GM21717 (cell line): ENCODE measurements around the gene CLTB.
A peak's percentile ranks its signal among the peaks of the same experiment; 100 is the strongest.
"Not testable (repeated sequence)": the region's sequence is repeated elsewhere in the genome, so short reads cannot be mapped to it uniquely, and the experiment has no call there.

Experiments
- ATAC-seq: cut with Tn5 transposase; IDR thresholded peaks from one replicate; pipeline ENCODE4 v1.9.1; 2021; ENCODE audit warnings: mild to moderate bottlenecking, moderate library complexity; ENCODE audit not compliant: unreplicated experiment

CLTB gene

DNA sequence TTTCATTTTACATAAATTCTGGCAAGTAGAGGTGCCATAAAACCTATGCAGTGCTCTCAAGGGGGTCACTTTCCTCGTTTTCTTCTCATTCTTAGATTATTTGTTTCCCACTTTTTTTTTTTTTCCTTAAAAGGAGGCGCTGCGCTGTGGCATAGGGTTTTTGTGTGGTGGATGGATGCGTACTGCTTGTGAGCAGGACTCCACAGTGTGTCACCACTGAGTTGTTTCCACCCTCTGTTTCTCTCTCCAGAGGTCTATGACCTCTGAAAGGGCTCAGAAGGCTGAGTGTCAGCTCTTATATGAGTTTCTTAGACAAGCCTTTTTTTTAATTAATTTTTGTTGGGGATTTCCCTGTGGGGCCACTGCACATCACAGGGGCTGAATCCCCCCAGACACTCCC is 13.6 kb upstream of the CLTB start:
- no peak for ATAC-seq

DNA sequence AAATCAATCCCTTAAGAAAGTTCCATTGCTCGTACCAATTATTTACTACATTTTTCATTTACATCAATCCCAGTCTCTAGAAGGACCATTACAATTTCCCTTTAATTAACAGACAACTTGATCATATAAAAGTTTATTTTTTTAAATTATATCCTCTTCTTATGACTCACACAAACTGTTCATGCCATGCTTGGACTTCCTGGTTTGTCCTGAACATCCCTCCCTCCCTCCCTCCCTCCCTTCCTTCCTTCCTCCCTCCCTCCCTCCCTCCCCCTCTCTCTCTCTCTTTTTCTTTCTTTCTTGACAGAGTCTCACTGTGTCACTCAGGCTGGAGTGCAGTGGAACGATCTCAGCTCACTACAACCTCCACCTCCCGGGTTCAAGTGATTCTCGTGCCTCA is 11.6 kb upstream of the CLTB start:
- no peak for ATAC-seq

DNA sequence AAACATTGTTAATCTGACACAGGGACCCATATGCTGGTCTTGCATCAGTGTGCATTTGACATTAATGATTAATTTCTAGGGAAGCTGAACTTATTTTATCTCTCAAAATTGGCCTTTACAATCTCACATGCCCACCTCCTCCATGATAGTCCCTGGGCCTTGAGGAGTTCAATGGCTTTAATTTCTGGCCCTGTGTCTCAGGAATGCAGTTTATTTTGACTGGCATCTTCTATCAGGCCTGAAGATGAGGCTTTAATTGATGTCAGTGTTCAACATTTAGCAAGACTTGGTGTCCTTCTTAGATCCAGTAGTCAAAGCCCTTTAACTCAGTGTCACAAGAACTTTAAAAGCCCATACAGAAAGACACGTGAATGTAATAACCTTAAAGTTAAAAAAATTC is 10.5 kb upstream of the CLTB start:
- no peak for ATAC-seq

DNA sequence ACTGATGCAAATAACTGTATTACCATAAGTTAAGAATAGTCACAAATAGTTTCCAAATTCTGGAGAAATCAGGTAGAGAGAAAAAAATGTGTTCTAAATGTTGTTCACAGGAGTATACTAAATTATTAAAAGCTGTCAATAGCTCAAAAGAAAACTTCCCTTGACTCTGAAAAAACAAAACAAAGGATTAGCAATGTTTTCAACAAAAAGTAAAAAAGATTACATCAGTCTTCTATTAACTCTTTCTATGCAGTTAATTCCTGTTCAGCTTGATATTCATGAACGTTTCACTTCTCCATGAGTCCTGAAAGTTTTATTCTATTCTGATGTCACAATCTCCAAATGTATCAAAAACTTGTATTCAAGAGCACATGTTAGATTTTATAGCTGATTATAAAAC is 9.5 kb upstream of the CLTB start:
- ATAC-seq: no peak

DNA sequence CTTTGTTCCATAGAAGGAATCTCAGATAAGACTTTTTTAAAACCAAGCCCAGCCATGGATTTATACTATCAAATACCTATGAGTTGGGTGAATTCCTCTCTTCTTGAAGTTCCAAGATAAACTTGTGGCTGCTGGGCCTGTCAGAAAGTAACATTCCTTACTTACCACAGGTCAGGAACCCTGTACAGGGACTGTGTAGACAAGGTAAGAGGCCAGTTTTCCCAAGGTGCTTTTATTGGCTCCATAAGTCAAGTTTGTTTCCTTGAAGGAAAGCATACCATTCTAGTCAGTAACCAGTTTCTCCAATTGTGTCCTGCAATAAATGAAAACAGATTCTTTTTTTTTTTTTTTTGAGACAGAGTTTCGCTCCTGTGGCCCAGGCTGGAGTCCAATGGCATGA is 8.8 kb upstream of the CLTB start:
- ATAC-seq: no peak

DNA sequence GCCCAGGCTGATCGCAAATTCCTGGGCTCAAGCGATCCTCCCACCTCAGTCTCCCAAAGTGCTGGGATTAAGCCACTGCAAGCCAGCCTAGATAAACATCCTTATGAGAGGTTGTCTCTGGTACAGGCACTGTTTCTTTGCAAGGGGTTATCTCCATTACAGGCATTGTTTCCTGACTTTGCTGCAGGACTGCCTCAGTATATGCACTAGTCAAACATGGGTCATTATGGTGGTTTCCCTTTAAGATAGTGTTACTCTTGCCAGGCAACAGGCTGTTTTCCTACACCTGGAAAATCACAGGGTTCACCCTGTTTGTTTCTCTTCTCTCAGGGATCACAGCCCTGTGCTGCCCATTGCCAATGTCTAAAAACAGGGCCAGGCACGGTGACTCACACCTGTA is 7.8 kb upstream of the CLTB start:
- ATAC-seq: no peak

DNA sequence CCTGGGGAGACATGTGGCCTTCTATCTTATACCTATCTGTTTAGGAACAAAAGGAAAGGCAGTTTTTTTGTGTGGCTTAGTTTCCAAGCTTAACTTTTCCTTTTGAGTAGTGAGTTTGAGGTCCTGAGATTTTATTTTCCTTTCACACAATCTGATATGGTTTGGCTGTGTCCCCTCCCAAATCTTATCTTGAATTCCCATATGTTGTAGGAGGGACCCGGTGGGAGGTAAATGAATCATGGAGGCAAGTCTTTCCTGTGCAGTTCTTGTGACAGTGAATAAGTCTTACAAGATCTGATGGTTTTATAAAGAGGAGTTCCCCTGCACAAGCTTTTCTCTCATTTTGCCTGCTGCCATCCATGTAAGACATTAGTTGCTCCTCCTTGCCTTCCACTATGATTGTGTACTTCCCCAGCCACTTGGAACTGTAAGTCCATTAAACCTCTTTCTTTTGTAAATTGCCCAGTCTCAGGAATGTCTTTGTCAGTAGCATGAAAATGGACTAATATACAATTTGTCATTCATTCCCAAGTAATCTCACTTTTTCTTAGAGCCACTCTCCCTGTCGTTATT is 4.7 kb upstream of the CLTB start:
- no peak for ATAC-seq

DNA sequence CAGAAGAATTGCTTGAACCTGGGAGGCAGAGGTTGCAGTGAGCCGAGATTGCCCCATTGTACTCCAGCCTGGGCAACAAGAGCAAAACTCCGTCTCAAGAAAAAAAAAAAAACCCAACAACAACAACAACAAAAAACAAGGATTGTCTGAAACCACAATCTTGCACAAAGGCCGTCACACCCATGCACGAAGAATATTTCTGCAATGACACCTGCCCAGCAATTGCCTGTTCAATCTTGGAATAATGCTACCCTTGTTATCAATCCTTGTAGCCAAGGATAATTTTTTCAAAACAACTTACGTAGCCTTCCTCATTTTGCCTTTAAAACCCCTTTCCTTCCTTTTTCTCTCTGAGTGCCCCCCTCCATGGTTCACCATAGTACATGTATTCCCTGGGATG is 3.7 kb upstream of the CLTB start:
- ATAC-seq: no peak

DNA sequence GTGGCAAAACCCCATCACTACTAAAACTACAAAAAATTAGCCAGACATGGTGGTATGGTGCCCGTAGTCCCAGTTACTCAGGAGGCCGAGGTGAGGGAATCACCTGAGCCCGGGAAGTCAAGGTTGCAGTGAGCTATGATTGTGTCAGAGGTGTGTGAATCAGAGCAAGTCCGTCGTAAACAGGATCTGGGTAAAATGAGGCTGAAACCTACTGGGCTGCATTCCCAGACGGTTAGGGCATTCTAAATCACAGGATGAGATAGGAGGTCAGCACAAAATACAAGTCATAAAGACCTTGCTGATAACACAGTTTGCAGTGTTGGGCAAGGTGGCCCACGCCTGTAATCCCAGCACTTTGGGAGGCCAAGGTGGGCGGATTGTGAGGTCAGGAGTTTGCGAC is 1.9 kb upstream of the CLTB start:
- ATAC-seq: no peak

DNA sequence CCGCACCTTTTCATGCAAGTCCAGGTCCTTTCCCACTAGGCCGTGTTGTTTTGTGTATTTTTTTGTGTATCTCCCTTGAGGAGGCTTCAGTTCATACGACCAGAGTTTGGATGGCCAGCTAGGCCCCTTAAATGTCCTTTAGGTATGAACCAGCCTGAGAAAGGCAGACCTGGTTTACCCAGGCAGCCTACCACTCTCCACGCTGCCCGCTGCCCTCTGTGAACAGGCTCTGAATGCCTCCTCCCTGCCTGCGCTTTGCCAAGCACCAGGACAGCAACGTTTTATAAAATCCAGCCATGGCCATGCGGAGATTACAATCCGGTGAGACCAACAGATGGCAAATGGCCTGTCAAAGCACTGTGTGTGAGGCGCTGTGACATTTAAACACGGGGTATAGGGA is 626 bp upstream of the CLTB start:
- ATAC-seq: no peak

DNA sequence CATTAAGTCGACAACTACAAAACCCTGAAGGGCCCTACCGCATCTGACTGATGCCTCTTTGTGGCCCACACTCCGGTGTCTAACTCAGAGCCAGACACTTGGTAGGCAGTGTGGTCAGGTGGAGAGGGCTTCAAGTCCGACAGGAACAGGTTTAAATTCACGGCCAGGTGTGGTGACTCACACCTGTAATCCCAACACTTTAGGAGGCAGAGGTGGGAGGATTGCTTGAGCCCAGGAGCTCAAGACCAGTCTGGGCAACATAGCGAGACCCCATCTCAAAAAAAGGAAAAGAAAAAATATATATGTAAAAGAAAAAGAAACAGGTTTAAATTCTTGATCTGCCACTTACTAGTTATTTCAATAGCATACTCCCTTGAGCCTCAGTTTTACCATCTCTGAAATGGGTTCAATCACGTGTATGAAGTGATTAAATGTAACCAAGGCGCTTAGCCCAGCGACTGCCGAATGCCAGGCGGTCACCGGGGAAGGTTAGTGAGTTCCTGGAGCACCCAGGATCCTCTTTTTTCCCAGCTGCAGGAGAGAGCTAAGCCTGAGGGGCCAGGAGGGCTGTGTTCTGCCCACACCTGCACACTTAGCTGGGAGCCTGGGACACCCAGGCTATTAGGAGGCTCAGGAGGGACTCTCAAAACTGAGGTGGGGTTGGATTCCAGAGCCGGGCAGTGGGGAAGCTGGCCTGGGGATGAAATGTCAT is 943 bp downstream of the CLTB start:
- peak; percentile 17 for ATAC-seq

DNA sequence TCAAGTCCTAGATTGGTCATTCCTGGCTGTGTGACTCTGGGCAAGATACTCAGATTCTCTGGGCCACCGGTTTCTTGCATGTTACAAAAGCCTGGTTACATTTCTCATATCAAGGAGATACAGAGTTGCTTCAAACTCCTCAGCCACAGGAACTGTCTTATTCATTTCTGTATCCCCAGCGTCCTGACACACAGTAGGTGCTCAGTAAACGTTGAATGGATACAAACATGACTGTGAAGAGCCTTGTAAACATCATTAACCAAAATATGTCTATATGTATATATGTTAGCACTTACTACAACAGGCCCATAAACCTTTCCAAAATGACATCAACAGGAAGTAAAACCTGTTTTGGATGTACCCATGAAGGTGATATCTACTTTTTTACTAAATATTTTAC is 1.6 kb downstream of the CLTB start:
- ATAC-seq: no peak

DNA sequence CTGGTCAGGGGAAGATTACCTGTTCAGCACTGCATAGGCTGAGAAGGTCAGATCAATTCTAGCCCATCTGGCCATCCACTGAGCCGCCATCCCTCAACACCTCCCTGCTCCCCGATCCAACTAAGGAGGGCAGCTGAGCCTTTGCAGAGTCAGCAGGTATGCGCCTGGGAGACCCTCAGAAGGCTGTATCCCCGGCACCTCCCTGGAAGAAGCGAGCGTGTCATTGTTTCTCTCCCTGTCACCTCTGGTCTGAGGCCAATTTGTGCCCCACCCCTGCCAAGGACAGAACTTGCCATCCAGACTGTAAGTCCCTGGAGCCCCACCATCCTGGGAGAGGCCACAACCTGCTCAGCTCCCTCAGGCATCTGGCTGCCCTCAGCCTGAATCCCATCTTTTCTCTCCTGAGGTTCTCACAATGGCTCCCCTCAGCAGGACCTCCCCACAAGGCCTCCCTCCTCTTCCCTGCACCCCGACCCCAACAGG is 2.6 kb downstream of the CLTB start:
- no peak for ATAC-seq

DNA sequence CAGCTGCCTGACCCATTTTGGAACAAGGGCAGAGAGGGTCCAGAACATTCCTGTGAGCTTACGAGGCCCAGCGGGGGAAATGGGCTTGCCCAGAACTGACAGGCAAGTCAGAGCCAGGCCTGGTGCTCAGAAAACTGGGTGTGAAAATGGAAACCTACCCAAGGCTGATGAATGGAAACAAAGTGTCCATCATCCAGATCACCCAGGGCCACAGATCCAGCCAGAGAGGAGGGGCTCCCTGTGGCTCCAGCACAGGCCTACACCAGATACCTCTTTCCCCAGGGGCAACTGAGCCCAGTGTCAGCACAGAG is 3.1 kb downstream of the CLTB start:
- ATAC-seq: no peak

DNA sequence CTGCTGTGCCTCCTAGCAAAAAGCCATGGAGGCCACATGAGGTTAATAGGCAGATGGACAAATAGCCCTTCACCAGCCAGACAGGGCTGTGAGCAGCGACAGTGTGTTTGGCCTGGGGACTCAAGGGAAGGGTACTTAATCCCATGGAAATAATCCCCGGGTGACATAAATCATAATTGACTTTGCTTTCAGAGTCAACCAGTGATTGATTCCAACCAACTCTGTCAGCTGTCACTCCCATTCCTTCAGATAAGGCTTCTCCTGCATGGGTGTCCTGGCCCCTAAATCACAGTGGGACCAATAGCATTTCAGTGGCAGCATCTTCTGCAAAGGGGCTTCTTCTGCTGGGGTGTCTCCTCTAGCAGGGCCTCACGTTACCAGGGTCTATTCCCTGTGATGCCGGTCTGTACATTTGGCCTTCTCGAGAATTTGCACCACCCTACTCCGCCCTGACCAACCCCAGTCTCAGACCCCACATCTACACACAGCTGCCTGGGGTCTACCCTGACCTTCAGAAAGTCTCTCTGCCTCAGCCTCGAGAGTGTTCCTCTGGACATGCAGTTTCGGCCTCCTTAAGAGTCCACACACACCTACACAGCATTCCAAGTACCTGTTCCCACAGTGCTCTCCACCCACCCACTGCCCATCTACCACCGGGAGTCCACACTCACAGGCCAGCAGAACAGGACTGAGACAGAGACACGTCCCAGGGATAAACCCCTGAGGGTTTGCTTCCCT is 3.7 kb downstream of the CLTB start:
- no peak for ATAC-seq

DNA sequence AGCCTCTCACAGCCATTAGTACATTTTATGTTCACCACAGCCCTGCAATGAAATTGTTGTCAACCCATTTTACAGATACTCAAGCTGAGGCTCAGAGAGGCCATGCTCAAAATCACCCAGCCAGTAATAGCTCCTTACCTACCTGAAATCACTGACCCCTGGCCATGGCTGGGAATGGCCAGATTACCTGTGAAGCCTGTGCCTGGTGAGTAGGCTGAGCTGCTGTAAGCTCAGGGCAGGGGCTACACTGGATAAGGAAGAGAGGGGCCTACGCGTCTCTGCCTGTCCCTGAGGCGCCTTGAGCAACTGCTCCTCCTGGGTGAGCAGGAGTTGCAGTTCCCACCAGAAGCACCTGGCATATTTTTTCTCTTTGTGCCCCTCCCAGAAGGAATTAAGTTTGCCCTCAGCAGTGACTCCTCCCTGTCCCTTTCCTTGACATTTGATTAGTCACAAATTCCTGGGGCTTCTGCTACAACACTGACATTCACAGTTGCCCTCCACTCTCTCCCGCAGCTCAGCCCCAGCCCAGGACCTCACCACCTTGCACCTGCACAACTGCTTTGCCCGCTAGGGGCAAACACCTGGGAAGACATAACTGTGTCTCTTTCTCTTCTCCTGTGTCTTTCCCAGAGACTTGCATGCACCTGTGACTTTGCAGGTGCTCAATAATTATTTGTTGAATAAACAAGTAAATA is 5.7 kb downstream of the CLTB start:
- ATAC-seq: no peak

DNA sequence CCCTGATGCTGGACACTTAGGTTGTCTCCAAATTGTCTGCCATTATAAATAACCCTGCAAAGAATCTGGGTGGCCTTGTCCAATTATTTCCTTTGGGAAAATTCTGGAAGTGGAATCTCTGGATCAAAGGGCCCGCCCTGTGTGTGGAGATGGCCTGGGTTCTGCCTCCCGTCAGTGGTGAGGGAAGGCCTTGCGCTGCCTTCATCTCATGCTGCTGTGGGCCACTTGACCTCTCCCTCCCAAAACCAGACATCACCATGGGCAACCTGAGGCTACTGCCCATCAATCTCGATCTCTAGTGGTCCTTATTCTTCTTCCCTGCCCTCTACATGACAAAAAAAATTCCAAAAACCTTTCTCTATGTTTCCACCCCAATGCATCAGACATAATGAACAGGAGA is 6.6 kb downstream of the CLTB start:
- no peak for ATAC-seq

DNA sequence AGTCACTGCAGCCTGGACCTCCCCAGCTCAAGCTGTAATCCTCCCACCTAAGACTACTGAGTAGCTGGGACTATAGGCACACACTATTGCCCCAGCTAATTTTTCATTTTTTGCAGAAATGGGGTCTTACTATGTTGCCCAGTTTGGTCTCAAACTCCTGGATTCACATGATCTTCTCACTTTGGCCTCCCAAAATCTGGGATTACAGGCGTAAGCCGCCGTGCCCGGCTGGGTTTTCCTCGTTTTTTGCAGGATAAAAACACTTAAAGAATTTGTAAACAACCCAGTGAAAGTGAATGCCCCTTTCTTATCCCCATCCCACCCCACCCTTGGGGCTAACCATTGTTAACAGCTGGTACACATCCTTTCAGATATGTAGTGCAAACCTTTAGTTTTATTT is 7.7 kb downstream of the CLTB start:
- no peak for ATAC-seq

DNA sequence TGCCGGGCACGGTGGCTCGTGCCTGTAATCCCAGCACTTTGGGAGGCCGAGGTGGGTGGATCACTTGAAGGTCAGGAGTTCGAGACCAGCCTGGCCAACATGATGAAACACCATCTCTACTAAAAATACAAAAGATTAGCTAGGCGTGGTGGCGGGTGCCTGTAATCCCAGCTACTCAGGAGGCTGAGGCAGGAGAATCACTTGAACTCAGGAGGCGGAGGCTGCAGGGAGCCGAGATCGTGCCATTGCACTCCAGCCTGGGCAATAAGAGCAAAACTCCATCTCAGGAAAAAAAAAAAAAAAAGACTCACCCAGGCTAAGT is 8.1 kb downstream of the CLTB start:
- ATAC-seq: not testable (repeated sequence)

DNA sequence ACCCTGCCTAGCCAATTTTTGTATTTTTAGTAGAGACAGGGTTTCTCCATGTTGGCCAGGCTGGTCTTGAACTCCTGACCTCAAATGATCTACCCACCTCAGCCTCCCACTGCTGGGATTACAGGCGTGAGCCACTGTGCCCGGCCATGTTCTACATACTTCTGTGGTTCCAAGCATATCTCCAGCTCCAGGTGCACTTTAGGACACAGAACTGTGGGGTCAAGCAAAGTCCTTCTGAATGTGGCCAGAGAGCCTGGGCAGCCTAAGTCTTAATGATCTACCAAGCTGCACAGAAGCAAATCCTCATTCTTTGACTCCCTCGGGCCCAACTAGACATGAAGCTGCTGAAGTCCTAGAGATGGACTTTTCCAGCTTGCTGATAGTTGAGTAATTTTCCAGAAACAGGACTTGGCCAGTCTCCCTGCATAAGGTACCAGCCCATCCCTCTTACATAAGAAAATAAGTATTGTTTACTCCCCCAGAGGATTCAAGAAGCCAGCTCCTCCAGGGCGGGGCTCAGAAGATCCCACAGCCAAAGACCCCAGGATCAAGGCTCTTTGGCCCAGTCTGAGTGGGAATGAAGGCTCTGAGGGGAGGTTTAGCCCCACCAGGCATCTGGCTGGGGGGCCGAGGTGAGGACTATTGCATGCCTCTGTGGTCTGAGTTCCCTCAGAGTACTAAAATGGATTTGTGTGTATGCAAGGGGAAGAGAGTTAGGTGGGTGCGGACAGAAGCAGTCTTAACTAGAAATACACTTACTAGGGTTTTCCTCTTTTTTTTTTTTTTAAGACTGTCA is 8.7 kb downstream of the CLTB start:
- ATAC-seq: no peak

DNA sequence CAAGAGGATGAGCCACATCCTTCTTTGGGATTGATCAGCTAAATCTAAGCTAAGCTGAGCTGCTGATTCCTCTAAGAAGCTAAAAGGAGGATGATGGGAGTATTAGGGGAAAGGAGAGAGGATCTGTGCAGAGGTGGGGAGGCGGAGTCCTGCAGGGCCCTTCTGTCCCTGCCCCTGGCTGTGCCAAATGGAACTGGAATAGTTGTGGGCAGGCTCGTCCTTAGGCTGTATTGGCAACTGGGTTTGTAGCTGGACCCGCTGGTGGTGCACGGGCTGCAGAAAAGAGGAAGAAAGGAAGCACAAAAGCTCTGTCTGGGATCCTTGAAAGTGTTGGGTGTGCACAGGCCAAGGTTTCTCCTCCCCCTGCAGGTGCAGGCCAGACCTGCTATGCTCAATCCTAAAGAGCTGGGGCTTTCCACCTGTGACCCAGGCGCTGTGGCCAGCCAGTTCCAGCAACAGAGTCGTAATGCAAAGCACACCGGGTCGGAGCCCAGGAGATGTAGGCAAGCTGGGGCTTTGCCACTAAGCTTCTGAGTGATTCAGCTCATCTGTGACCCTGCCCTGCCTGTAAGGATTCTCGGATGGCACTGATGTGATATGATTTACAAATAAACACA is 9.8 kb downstream of the CLTB start:
- ATAC-seq: no peak
